GM11168 (cell line): ENCODE measurements around the gene PCCA.

ENCODE experiments used
- in situ Hi-C: fragments of 300-500 bp; cut with MboI; formaldehyde crosslinking; loops from one replicate; pipeline ENCODE4 v1.12.0; 2022; ENCODE audit warnings: low sequenced_read_pairs; ENCODE audit not compliant: unreplicated experiment

Gene PCCA

GRCh38 chr13:100229603-100230002 is 140.7 kb downstream of the PCCA start:
- in situ Hi-C loops = loop anchor here (25.0 kb wide), 1 partner anchor 567 kb away; no protein-coding TSS in a partner anchor

DNA sequence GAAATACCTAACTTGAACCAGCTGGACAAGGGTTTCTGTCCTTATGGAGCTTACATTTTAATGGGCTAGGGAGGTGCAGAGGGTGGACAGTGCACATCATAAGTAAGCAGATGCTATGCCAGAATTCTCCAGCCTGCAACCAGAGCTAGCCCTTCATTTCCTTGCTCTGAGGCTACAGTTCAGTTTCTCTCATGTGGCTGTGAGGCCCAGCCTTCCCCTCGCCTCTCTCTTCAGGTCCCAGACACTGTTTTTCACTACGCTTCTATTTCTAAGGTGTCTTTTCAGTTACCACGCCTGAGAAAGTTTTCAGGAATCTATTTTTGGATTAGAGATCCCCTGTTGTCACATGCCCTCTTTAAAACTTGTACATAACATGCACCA is 141.9 kb downstream of the PCCA start:
- in situ Hi-C loops = loop anchor here (25.0 kb wide), 1 partner anchor 568 kb away; no protein-coding TSS in a partner anchor

- in situ Hi-C loops = loop anchor here (25.0 kb wide), 1 partner anchor 569 kb away; no protein-coding TSS in a partner anchor
Observed at GRCh38 chr13:100231176-100231575, 142.3 kb downstream of the PCCA start.

DNA sequence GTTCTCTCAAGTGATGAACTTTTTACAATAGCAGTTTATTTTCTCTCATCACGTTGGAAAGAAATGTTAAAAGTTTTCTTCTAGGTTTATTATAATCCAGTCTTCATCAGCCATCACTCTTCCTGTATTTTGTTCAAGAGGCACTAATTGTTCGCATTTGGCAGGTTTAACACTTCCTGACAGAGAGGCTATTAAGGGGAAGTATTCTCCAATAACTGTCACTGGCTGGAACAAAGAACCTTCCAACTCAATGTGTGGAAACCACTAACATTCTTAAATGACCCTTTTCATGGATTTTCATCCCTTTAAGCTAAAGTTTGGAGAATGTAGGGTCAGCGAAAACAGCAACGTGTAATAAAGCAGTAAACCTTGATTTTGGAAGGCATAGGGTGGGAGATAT is 145.1 kb downstream of the PCCA start:
- in situ Hi-C loops = loop anchor here (25.0 kb wide), 1 partner anchor 572 kb away; no protein-coding TSS in a partner anchor

- in situ Hi-C loops = loop anchor here (25.0 kb wide), 1 partner anchor 572 kb away; no protein-coding TSS in a partner anchor
Observed at GRCh38 chr13:100234524-100235136, 145.7 kb downstream of the PCCA start.

DNA sequence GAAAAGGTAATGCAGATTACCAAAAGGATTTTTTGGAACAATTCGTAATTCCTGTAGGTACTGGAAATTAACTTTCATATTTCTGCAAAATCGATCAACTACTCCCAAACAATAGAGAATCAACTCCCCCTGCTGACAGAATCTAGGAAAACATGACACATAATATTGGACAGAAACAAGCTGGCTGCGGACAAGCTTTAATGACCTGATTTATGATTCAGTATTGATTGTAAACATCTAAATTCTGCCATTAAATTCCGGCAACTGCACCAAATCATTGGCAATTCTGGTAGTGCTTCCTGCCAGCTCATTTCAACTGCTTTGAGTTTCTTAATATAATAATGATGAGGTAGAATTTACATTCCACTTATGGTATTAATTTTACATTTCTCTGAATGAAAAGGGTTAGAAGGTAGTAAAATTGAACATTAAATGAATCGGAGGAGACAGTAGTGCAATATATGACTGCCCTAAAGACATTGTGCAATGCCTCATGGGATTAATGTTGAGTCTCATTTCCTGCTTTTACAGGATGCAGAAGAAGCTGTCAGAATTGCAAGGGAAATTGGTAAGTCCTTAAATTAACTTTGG is 146.5 kb downstream of the PCCA start:
- in situ Hi-C loops = loop anchor here (25.0 kb wide), 1 partner anchor 573 kb away; no protein-coding TSS in a partner anchor

DNA sequence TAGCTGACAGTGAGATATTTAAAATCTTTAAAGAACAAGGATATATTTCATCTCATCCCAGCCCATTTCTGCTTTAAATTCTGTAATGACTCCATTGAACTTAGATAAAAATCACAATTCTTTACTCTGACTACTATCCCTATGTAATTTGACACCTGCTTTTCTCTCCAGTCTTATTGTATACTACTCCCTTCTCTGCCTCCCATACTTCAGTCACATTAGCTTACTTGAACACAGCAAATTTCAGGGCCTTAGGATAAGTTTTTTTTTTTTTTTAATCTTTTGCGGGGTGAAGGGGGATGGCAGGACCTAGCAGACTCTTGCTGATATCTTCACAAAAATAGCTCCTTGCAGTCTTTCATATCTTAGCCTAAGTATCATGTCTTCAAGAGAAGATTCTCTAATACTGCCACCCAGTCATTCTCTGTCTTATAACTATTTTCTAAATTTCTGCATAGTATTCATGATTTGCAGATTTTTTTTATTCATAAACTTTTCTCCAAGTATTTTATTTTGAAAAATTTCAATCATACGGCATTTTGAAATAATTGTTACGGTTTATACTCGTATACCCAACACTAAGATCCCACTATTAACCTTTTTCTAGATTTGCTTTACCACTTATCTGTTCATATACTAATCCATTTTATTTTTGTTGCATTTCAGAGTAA is 151.4 kb downstream of the PCCA start:
- in situ Hi-C loops = loop anchor here (25.0 kb wide), 1 partner anchor 578 kb away; no protein-coding TSS in a partner anchor

- in situ Hi-C loops = loop anchor here (25.0 kb wide), 1 partner anchor 582 kb away; no protein-coding TSS in a partner anchor
Observed at GRCh38 chr13:100244431-100244830, 155.5 kb downstream of the PCCA start.

DNA sequence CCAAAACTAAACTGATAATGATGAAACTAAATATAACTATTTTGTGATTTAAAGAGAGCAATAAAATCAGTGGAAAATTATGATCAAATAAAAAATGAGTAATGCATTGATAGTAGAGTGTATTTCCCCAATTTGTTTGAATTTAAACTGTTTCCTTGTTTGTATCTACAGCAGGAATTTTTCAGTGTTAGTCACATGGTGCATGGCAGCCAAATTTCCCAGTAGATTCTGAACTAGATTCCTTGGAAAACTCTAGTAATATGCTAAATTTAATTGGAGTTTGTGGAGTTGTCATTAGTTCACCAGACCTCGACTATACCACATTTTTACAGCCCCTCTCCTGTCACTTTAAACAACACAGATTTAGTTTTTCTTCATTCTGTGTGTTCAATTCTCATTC is 156.2 kb downstream of the PCCA start:
- in situ Hi-C loops = loop anchor here (25.0 kb wide), 1 partner anchor 583 kb away; no protein-coding TSS in a partner anchor

DNA sequence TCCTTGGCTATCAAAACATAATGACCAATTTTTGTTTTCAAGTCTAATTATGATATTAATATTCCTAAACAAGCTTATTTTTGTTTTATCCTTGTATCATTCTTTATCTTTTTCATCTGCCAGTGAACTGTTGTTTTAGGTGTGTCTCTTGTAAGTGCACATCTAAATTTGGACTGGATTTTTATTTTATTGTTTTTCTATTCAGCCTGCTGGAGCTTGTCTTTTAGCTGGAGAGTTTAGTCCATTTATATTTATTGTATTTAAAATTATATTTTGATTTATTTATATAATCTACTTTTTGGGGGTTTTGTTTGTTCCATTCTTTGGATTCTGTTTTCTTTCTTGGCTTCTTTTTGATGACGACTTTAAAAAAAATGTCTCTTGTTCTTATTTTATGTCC is 159.0 kb downstream of the PCCA start:
- in situ Hi-C loops = loop anchor here (25.0 kb wide), 1 partner anchor 586 kb away; no protein-coding TSS in a partner anchor

DNA sequence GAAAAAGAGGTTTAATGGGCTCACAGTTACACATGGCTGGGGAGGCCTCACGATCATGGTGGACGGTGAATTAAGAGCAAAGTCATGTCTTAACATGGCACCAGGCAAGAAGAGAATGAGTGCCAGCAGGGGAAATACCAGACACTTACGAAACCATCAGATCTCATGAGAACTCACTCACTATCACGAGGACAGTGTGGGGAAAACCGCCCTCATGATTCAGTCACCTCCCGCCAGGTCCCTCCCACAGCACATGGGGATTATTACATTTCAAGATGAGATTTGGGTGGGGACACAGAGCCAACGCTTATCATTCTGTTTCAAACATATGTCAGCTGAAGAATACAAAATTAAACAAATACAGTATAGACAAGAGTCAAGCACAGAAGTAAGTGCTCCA is 165.1 kb downstream of the PCCA start:
- in situ Hi-C loops = no loop called here

- in situ Hi-C loops = no loop called here
Observed at GRCh38 chr13:100262404-100262803, 173.5 kb downstream of the PCCA start.

- in situ Hi-C loops = no loop called here
Observed at GRCh38 chr13:100266026-100266425, 177.1 kb downstream of the PCCA start.

- in situ Hi-C loops = no loop called here
Observed at GRCh38 chr13:100269837-100270236, 180.9 kb downstream of the PCCA start.

GRCh38 chr13:100273138-100273537 is 184.2 kb downstream of the PCCA start:
- in situ Hi-C loops = no loop called here

DNA sequence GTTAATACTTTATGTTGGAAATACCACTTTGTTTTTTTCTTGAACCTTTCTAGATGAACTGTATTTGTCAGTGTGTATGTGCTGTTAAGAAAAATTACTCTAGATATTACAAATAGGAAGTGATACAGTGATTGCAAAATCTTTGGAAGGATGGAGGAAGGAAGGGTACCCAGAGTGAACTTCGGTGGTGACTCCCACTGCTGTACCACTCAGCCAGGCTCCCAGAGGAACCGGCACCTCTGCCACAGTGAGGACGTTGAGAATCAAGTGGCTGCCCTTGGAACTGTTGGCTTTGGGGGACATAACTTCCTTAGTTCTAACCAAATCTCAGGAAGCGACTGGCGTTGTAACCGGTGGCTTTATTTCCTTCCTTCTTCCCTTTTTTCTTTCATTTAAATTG is 184.7 kb downstream of the PCCA start:
- in situ Hi-C loops = no loop called here

- in situ Hi-C loops = no loop called here
Observed at GRCh38 chr13:100274942-100275506, 186.1 kb downstream of the PCCA start.

DNA sequence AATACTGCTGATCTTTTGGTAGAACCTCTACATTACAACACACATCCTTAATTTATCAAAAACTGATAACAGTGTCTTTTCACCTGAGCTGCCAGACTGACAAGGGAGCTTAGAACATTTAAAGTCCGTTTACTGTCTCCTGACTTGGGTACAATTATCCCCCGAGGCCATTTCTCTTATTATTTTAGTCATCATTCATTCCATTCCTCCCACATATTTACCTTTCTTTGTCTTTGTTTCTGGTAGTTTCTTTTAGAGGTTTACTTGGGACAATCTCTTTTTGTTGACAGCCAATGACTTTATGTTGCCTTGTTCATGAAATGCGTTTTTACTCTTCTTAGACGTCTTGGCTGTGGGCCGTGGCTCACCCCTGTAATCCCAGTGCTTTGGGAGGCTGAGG is 186.9 kb downstream of the PCCA start:
- in situ Hi-C loops = no loop called here

GRCh38 chr13:100280681-100281080 is 191.8 kb downstream of the PCCA start:
- in situ Hi-C loops = loop anchor here (5.0 kb wide), 1 partner anchor 198 kb away; no protein-coding TSS in a partner anchor

DNA sequence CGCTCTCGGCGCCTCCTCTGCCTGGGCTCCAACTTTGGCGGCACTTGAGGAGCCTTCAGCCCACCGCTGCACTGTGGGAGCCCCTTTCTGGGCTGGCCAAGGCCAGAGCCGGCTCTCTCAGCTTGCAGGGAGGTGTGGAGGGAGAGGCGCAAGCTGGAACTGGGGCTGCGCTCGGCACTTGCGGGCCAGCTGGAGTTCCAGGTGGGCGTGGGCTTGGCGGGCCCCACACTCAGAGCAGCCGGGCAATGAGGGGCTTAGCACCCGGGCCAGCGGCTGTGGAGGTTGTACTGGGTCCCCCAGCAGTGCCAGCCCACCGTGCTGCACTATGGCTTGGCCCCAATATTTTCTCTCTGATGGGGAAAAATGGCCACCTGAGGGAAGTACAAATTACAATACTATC is 193.4 kb downstream of the PCCA start:
- in situ Hi-C loops = loop anchor here (5.0 kb wide), 1 partner anchor 200 kb away; no protein-coding TSS in a partner anchor
